ENCODE measurements around the gene DIRAS3.

DNA sequence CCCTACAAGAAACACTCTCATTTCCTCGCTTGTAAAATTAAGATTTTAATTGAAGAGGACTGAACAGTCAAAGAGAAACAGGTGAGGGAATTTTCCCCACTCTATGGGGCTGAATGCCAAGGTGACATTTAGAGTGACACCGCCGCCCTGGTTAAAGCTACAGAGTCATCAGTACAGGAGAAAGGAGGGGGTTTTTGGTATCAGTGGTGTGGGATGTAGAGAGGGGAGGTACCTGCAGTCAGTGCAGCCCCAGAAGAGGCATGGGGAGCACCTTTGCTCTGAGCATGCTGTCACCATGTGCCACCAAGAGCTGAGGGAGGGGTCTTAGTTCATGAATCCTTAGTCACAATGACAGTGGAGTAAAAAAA is 2.8 kb downstream of the DIRAS3 start:
- no peak for TF ChIP-seq POLR2A (IDR thresholded peaks at IDR 0.05)
- TF ChIP-seq, protein P1, sequence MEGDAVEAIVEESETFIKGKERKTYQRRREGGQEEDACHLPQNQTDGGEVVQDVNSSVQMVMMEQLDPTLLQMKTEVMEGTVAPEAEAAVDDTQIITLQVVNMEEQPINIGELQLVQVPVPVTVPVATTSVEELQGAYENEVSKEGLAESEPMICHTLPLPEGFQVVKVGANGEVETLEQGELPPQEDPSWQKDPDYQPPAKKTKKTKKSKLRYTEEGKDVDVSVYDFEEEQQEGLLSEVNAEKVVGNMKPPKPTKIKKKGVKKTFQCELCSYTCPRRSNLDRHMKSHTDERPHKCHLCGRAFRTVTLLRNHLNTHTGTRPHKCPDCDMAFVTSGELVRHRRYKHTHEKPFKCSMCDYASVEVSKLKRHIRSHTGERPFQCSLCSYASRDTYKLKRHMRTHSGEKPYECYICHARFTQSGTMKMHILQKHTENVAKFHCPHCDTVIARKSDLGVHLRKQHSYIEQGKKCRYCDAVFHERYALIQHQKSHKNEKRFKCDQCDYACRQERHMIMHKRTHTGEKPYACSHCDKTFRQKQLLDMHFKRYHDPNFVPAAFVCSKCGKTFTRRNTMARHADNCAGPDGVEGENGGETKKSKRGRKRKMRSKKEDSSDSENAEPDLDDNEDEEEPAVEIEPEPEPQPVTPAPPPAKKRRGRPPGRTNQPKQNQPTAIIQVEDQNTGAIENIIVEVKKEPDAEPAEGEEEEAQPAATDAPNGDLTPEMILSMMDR (IDR thresholded peaks at IDR 0.05) = no peak

Data from prostate gland (tissue), 2 donors.